GM23338 (cell line): Measurements from ENCODE around the gene KMT2C. TPM values are rescaled to one million over a fixed set of nuclear protein-coding genes. Genes with fewer than 3 reads are reported as not detected.

Source experiments
- ATAC-seq: fragments of 200-7000 bp; cut with Tn5 transposase; 3 replicates; pipeline ENCODE4 v1.9.1; 2020
- DNase-seq: peaks from one replicate; pipeline ENCODE4 v3.0.0-alpha.2; 2015; ENCODE audit warnings: low spot score
- H2AFZ ChIP-seq: fragments of 200-600 bp; sonication (generic); 2 replicates; pipeline ENCODE4 v1.8.0; 2016; ENCODE audit warnings: antibody characterized with exemption, mild to moderate bottlenecking, moderate library complexity
- H3F3A ChIP-seq: fragments of 200-600 bp; sonication (generic); replicated peaks from 2 replicates; pipeline ENCODE4 v1.8.0; 2017; ENCODE audit warnings: antibody characterized with exemption, mixed run types, low read depth
- H3K27ac ChIP-seq: fragments of 200-600 bp; sonication (generic); 2 replicates; pipeline ENCODE4 v1.6.1; 2016; ENCODE audit warnings: low read depth
- H3K27me3 ChIP-seq: fragments of 200-600 bp; sonication (generic); 2 replicates; pipeline ENCODE4 v1.8.0; 2016; ENCODE audit warnings: mild to moderate bottlenecking, mixed run types, moderate library complexity; ENCODE audit not compliant: insufficient read depth
- H3K36me3 ChIP-seq: fragments of 200-600 bp; sonication (generic); 2 replicates; pipeline ENCODE4 v1.8.0; 2016; ENCODE audit warnings: mild to moderate bottlenecking; ENCODE audit not compliant: insufficient read depth
- H3K4me1 ChIP-seq: fragments of 200-600 bp; sonication (generic); 2 replicates; pipeline ENCODE4 v1.8.0; 2016; ENCODE audit warnings: mild to moderate bottlenecking, moderate library complexity; ENCODE audit not compliant: insufficient read depth
- H3K4me2 ChIP-seq: fragments of 200-600 bp; sonication (generic); 2 replicates; pipeline ENCODE4 v1.7.1; 2017; ENCODE audit warnings: mixed run types
- H3K4me3 ChIP-seq: fragments of 200-600 bp; sonication (generic); 2 replicates; pipeline ENCODE4 v1.6.1; 2016; ENCODE audit warnings: mixed run types
- H3K79me2 ChIP-seq: fragments of 200-600 bp; sonication (generic); replicated peaks from 2 replicates; pipeline ENCODE4 v1.8.0; 2017; ENCODE audit warnings: mild to moderate bottlenecking; ENCODE audit not compliant: insufficient read depth
- H3K9me2 ChIP-seq: fragments of 200-600 bp; sonication (generic); 2 replicates; pipeline ENCODE4 v1.8.0; 2017; ENCODE audit not compliant: insufficient read depth
- H4K20me1 ChIP-seq: fragments of 200-600 bp; sonication (generic); replicated peaks from 2 replicates; pipeline ENCODE4 v1.8.0; 2017; ENCODE audit warnings: mild to moderate bottlenecking; ENCODE audit not compliant: insufficient read depth
- H3K27ac Mint-ChIP-seq: 2 replicates; pipeline ENCODE4 v1.8.0; 2020; ENCODE audit warnings: inconsistent platforms, mild to moderate bottlenecking, moderate library complexity, mixed read lengths
- H3K27me3 Mint-ChIP-seq: 3 replicates; pipeline ENCODE4 v1.8.0; 2022; ENCODE audit warnings: low read depth, mild to moderate bottlenecking, moderate library complexity, mixed read lengths, inconsistent platforms; ENCODE audit not compliant: insufficient read depth, poor library complexity
- H3K36me3 Mint-ChIP-seq: 3 replicates; pipeline ENCODE4 v1.8.0; 2021; ENCODE audit warnings: low read depth, mild to moderate bottlenecking, inconsistent platforms, moderate library complexity, mixed read lengths
- H3K4me1 Mint-ChIP-seq: 3 replicates; pipeline ENCODE4 v1.8.0; 2020; ENCODE audit warnings: mild to moderate bottlenecking, inconsistent platforms, mixed read lengths
- H3K4me3 Mint-ChIP-seq: 3 replicates; pipeline ENCODE4 v1.8.0; 2021; ENCODE audit warnings: moderate library complexity, mild to moderate bottlenecking, inconsistent platforms, mixed read lengths
- H3K9me3 Mint-ChIP-seq: 3 replicates; pipeline ENCODE4 v1.8.0; 2020; ENCODE audit warnings: moderate library complexity, mild to moderate bottlenecking, inconsistent platforms, mixed read lengths
- CREB1 ChIP-seq: fragments of 250-450 bp; sonication (Bioruptor Pico); IDR thresholded peaks from 2 replicates; pipeline ENCODE4 v1.5.0; 2020; ENCODE audit warnings: low read depth, mild to moderate bottlenecking, moderate library complexity
- CTCF ChIP-seq, 2 experiments: fragments of 200-600 bp in 1 of 2; sonication (generic) in 1 of 2; conservative IDR thresholded peaks; 2 replicates each; pipeline versions ENCODE4 v1.5.1 to v1.6.1; 2016 to 2017; ENCODE audit warnings: antibody characterized with exemption in 2 of 2, low read depth in 2 of 2, mild to moderate bottlenecking in 2 of 2, moderate library complexity in 1 of 2
- ETS1 ChIP-seq: IDR thresholded peaks from 2 replicates; pipeline ENCODE4 v1.6.1; 2016; ENCODE audit warnings: antibody characterized with exemption
- EZH2 ChIP-seq: fragments of 200-600 bp; sonication (generic); IDR thresholded peaks from one replicate; pipeline ENCODE4 v1.8.0; 2017; ENCODE audit warnings: antibody characterized with exemption, mild to moderate bottlenecking, low read depth; ENCODE audit not compliant: unreplicated experiment
- EZH2phosphoT487 ChIP-seq: fragments of 200-600 bp; sonication (generic); IDR thresholded peaks from one replicate; pipeline ENCODE4 v1.8.1; 2018; ENCODE audit warnings: antibody characterized with exemption; ENCODE audit not compliant: unreplicated experiment
- JUNB ChIP-seq: IDR thresholded peaks from one replicate; pipeline ENCODE4 v1.6.1; 2016; ENCODE audit warnings: antibody characterized with exemption; ENCODE audit not compliant: unreplicated experiment
- NANOG ChIP-seq: IDR thresholded peaks from 2 replicates; pipeline ENCODE4 v1.6.1; 2016; ENCODE audit warnings: antibody characterized with exemption, borderline replicate concordance
- POLR2AphosphoS5 ChIP-seq: IDR thresholded peaks from 2 replicates; pipeline ENCODE4 v1.6.1; 2016; ENCODE audit warnings: antibody characterized with exemption, low read depth
- REST ChIP-seq: IDR thresholded peaks from one replicate; pipeline ENCODE4 v1.6.1; 2018; ENCODE audit warnings: antibody characterized with exemption; ENCODE audit not compliant: unreplicated experiment
- STAT1 ChIP-seq: IDR thresholded peaks from one replicate; pipeline ENCODE4 v1.6.1; 2016; ENCODE audit warnings: antibody characterized with exemption; ENCODE audit not compliant: unreplicated experiment
- ZNF114 ChIP-seq: fragments of 250-450 bp; sonication (Bioruptor Pico); IDR thresholded peaks from 2 replicates; pipeline ENCODE4 v1.5.0; 2020; ENCODE audit warnings: mild to moderate bottlenecking, moderate library complexity
- ZNF331 ChIP-seq: fragments of 250-450 bp; sonication (Bioruptor Pico); IDR thresholded peaks from 2 replicates; pipeline ENCODE4 v1.5.0; 2020; ENCODE audit warnings: low read depth, mild to moderate bottlenecking, moderate library complexity
- ZNF462 ChIP-seq: fragments of 250-450 bp; sonication (Bioruptor Pico); IDR thresholded peaks from 2 replicates; pipeline ENCODE4 v1.5.0; 2020; ENCODE audit warnings: mild to moderate bottlenecking, moderate library complexity
- long read RNA-seq: library from polyadenylated mRNA; unstranded; transcript quantifications from one replicate; pipeline ENCODE4 v2.0.0, GENCODE V29; 2020; ENCODE audit not compliant: unreplicated experiment
- polyA plus RNA-seq: library from polyadenylated mRNA; unstranded; fragments of >200 nt; fragmentation: Nextera tagmentation; extraction: Ambion mirVana; gene quantifications from 2 replicates; pipeline ENCODE4 v1.2.1, GENCODE V29; 2016
- total RNA-seq: library from RNA; depleted of rRNA; stranded (reverse); fragments of >200 nt; shearing (Covaris generic); gene quantifications from 2 replicates; pipeline ENCODE4 v1.2.3, GENCODE V29; 2014; rRNA removed

KMT2C gene
- total RNA-seq: 29.9 and 39.0 TPM in 2 replicates
- 9.1 and 11.4 TPM in 2 replicates for polyA plus RNA-seq
- long read RNA-seq, partial matches to known transcripts: 0 of 1 reads
- long read RNA-seq, other reads (novel, unspliced or antisense): 1 of 1 reads

- Mint-ChIP-seq H3K36me3 (no peaks in the 10 kb centered on the region), H3K9me3 (peaks cover 3% of the 10 kb centered on the region; the same call in 2 of the 3 replicates), H3K4me1 (peaks cover 32% of the 10 kb centered on the region), H3K27ac (peak within 1 kb of the TSS; percentile 62; the same call in 1 of the 2 replicates), H3K27me3 (peaks cover 15% of the 10 kb centered on the region), H3K4me3 (peak within 1 kb of the TSS; percentile 85)
- Histone ChIP-seq H2AFZ (peak within 1 kb of the TSS; percentile 87), H3K79me2 (peaks cover 45% of the 10 kb centered on the region), H3K4me1 (peaks cover 39% of the 10 kb centered on the region), H3K27ac (no peak within 1 kb of the TSS), H3K4me3 (peak within 1 kb of the TSS; percentile 87), H4K20me1 (peaks cover 24% of the 10 kb centered on the region), H3K27me3 (peaks cover 25% of the 10 kb centered on the region), H3K9me2 (no peaks in the 10 kb centered on the region), H3K4me2 (peak within 1 kb of the TSS; percentile 97), H3K36me3 (no peaks in the 10 kb centered on the region), H3F3A (peaks cover 4% of the 10 kb centered on the region; the same call in 1 of the 2 replicates)
- peak; percentile 13 for ATAC-seq
- DNase-seq: peak; percentile 37
- no peak for TF ChIP-seq ETS1
- no peak for TF ChIP-seq ZNF114 (CRISPR knock-in tag)
- TF ChIP-seq EZH2: no peak
- no peak for TF ChIP-seq JUNB
- no peak for TF ChIP-seq REST
- no peak for TF ChIP-seq NANOG
- TF ChIP-seq POLR2AphosphoS5: no peak
- no peak for TF ChIP-seq STAT1
- TF ChIP-seq ZNF331 (CRISPR knock-in tag): no peak
- TF ChIP-seq ZNF462 (CRISPR knock-in tag): no peak
- no peak for TF ChIP-seq CREB1 (CRISPR knock-in tag)
- no peak for TF ChIP-seq CTCF (conservative IDR thresholded peaks at IDR 0.05; ENCODE audit: low read depth in 2 of 2)
- no peak for TF ChIP-seq EZH2phosphoT487
These were observed at the start of gene KMT2C for GRCh38 chr7:152435384-152436110. Gene KMT2C, minus strand, starts transcription at chr7:152436003. Its CDS starts 217 bp downstream, at chr7:152435786.
